Measurements from ENCODE around the gene NHERF2.
"Not testable (repeated sequence)": the region's sequence is repeated elsewhere in the genome, so short reads cannot be mapped to it uniquely, and the experiment has no call there.

The NHERF2 gene

DNA sequence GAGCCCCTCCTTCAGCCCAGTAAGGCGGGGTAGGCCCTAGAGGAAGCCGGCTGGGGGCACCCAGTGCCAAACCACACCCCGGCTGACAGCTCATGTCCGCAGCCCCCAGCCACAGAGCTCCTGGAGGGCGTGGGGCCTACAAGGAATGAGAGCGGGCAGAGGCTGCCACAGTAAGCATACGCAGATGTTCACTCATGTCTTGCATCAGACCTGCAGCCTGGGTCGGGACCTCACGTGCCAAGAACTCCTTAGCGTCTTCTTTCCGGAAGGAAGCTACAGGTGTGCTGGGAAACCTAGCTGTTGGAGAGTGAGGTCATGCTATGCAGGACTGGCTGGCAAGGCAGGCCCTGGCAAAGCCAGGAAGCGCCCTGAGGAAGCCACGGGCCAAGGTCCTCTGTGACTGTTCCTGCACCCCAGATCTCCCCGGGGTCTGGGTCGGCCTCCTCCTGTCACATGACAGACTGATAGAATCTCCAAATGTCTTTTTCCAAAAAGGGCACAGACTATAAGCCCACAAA, 18.6 kb upstream of the NHERF2 start:
- DNase-seq, result no peak

DNA sequence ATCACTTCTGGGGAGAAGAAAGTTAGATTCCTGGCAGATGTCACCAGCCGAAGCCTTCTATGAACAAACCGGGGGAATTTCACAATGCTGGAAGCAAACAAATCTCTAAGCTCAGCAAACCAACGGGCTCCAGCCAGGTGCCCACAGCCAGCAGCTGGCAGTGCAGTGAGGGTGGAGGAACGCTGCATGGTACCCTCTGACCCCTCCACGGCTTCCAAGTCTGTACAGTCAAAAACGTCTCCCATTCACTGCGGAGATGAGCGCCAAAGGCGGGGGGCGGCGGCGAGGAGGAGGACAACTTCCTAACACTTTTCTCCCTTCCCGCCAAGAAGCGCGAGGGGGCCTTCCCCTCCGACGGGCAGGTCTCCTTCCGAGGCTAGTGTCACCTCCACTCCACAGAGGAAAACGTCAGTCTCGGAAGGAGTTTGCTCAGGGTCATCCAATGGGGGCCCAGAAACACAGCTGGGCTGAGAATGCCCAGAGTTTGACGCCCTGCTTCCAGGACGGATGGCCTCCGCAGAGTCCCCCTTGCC, 18.0 kb upstream of the NHERF2 start:
- no peak for DNase-seq

DNA sequence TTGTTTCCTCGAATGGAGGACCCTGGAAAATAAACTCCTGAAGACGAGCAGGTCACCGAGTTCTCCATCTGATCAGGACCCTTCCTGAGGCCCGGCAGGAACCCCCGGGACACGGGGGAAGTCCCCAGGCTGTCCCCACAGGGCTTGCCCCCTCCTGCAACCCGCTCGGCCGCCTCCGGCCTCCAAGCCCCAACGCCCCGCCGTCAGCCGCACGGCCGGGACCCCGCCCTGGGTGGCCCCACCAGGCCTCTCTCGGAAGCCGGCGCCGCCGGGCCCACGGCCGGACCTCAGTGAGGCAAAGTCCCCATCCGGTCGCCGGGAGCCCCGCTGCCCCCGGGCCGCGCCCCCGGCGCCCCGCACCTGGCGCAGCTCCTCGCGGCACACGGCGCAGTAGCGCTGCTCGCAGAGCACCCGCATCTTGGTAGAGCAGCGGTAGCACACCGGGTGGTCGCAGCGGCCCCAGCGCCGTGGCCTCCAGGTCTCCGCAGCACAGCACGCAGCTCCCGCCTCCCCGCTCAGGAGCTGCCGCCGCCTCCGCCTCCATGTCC, 17.5 kb upstream of the NHERF2 start:
- DNase-seq, result no peak

DNA sequence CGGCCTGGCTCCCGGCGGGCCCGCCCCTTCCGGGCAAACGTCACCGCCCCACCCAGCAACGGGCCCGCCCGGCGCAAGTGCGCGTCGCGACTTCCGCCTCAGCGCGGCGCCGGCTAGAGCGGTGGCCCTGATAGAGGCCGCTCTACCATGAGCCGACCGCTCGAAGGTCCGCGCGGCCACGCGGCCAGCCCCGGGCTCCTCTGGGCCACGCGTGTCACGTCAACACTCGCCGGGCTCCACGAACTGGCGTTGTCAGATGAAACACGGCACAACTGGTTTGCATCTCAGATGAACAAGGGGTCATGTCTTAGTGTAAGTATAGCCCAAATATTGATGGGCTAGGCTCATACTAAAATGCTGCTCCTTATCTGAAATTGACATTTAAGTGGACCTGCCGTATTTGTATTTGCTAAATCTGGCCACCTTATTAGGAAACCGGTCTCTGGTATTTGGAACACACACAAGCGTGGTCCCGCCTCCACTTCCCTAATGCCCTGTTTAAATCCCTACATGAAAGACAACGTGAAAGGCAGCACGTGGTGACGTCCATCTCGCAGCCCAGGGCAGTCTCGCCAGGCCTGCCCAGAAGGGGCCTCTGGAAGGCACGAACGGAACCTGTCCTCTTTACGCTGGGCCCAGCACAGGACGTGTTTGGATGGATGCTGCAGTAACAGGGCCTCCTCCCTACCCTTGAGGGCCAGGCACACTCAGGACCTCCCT, 16.8 kb upstream of the NHERF2 start, which contains the start of gene ZNF598:
ZNF598 (minus strand) TSS at position 31 of the 720 bp plus-strand sequence.
- DNase-seq, result peak; percentile 68

DNA sequence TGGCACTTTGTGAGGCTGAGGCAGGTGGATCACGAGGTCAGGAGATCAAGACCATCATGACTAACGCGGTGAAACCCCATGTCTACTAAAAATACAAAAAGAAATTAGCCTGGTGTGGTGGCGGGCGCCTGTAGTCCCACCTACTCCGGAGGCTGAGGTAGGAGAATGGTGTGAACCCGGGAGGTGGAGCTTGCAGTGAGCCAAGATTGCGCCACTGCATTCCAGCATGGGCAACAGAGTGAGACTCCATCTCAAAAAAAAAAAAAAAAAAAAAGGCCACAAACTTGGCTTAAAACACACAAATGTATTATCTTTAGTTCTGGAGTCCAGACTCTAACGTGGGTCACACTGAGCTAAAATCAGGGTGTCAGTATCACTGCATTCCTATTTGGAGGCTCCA, 15.0 kb upstream of the NHERF2 start:
- not testable (repeated sequence) for DNase-seq

DNA sequence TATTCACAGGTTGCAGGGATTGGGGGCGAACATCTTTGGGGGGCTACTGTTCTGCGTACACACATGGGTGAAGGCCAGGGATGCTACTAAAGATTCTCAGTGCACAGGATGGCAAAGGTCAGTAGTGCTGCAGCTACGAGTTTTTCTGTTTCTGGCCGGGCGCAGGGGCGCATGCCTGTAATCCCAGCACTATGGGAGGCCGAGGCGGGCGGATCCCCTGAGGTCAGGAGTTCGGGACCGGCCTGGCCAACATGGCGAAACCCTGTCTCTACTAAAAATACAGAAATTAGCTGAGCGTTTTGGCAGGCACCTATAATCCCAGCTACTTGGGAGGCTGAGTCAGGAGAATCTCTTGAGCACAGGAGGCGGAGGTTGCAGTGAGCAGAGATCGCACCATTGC, 13.2 kb upstream of the NHERF2 start:
- no peak for DNase-seq

DNA sequence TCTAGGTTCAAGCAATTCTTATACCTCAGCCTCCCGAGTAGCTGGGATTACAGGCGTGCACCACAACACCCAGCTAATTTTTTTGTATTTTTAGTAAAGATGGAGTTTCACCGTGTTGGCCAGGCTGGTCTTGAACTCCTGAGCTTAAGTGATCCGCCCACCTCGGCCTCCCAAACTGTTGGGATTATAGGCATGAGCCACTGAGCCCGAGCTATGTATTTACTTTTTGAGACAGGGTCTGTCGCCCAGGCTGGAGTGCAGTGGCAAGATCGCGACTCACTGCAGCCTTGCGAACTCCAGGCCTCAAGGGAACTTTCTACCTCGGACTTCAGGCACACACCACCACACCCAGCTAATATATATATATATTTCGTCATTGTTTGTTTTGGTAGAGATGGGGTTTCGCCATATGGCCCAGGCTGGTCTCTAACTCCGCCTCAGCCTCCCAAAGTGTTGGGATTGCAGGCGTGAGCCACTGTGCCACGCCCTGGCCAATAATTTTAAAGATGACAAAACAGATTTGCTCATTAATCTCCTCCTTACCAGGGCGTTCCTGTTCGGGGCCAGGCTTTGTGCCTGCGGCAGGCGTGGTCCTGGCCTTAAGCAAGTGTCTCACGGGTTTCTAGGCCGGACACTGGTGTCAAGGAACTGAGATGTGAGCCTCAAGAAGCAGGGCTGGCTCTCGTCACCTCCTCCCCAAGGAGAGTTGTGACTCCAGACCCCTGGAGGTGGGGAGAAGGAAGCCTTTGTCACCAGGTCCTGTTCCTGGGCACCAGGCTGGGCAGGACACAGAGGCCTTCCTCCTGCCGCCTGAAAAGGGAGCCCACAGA, 11.4 kb upstream of the NHERF2 start:
- DNase-seq, result no peak

DNA sequence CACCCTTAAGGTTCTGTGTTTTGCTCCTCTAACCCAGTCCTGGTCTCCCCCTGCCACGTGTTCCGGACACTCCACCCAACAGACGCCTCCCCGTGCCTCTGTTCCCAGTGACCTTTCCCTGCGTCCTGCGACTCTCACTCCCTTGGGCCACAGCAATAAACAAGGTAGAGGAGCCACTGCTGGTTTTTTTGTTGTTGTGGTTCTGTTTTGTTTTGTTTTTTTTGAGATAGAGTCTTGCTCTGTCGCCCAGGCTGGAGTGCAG, 10.8 kb upstream of the NHERF2 start:
- no peak for DNase-seq

DNA sequence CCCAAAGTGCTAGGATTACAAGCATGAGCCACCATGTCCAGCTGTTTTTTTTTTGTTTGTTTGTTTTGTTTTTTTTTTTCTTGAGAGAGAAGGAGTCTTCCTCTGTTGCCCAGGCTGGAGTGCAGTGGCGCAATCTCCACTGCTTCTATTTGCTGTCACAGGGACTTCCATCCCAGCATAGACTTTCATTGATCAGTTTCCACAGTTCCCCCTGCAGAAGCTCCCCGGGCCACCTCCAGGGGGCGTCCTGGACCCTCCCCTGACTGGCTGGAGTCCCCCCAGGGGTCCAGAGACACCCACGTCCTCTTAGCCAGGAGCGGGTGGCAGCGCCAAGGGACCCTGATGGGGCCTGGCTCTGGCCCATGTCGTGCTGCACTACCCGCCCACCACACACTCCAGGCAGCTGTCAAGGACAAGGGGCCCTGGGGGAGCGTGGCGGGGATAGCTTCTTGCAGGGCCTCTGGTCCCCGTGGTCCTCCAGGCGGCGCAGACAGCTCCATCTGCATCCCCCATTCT, 10.2 kb upstream of the NHERF2 start:
- DNase-seq, result no peak

DNA sequence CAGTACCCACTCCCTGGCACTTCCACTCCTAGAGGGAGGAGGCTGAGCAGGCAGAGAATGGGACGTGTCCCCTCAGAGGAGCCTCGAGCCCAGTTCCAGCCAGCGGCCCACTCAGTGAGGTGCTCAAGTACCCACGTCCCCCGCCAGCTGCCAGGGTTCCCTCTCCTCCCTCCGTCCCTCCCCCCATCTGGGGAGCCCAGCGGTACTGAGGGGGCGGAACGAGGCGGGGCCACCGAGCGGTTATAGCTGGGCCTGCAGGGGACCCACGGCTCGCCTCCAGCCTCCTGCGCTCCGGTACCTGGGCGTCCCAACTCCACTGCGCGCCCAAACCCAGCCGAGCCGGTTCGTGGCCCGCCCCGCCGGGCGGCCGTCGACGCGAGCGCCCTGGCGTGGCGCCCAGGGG, 7.2 kb upstream of the NHERF2 start, which contains the start of gene NPW:
NPW (plus strand) TSS at position 268 of the 403 bp plus-strand sequence.
- no peak for DNase-seq

DNA sequence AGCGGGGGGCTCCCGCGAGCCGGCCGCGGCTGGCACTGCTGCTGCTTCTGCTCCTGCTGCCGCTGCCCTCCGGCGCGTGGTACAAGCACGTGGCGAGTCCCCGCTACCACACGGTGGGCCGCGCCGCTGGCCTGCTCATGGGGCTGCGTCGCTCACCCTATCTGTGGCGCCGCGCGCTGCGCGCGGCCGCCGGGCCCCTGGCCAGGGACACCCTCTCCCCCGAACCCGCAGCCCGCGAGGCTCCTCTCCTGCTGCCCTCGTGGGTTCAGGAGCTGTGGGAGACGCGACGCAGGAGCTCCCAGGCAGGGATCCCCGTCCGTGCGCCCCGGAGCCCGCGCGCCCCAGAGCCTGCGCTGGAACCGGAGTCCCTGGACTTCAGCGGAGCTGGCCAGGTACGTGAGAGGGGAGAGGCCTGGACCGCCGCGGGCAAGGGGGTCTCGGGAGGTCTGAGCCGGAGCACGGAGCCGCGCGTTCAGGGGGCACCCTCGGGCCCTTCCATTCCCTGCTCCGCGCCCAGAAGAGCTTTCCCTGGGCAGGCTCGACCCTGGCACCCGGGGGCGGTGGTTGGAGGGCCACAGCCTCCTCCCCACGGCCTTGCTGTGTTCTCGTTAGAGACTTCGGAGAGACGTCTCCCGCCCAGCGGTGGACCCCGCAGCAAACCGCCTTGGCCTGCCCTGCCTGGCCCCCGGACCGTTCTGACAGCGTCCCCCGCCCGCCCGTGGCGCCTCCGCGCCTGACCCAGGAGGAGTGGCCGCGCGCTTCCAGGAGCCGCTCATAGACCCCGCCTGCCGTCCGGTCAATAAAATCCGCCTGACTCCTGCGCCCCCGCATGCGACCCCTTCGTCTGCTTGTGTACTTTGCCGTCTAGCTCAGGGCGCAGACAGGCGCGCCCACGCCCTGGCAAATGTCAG, 6.5 kb upstream of the NHERF2 start:
- DNase-seq, result no peak

DNA sequence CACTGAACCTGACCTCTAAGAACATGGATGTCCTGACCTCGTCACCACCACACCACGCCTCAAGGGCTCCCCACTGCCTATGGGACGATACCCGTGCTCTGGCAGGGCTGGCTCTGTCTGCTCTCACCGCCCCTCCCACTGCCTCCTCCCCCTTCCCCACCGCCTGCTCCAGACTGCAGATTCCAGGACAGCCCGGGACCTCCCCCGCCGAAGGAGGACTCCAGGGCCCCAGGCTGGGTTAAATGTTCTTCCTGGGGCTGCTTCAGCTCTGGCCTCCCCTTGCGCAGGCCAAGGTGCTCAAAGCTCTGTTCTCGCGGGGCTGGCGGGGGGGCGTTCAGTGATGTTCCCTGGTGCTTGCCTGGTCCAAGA, 4.0 kb upstream of the NHERF2 start:
- DNase-seq, result no peak

DNA sequence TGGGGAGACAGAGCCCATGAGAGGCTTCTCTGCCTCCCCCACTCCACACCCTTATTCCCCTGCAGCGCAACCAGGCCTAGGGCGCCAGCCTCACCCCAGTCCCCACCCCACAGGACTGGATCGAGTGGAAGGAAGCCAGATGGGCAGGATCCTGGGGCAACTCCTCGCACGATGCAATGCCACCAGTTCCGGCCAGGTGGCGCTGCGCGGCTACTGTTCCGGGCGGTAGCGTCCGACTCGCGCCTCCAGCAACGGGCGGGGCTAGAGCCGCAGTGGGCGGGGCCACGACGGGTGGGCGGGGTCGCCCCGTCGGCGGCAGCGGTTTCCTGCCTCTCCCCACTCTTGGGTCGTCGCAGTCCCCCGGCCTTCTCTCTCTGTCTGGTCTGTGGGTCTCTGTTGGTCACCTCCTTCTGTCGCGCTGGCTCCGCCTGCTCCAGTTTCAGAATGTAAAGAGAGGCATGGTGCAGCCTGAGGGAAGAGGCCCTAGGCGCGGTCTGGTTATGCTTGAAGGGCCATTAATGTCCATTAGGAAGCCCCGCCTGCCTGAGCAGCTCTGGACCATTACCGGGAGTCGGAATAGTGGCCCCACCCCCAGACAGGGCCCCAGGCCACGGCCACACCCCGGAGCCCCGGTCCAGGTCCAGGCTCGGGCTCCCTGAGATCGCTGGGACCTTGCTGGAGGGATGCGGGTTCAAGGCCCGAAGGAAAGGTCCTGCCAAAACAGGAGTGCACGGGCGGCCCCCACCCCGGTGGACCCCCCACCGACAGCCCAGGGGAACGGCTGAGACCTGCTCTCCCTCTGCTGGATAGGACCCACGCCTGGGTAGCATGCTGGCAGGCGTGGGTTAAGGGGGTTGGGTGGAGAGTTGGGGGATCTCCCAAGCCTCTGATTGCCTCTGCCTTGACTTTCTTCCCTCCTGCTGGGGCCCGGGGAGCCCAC, 3.3 kb upstream of the NHERF2 start:
- DNase-seq, result peak; percentile 59

DNA sequence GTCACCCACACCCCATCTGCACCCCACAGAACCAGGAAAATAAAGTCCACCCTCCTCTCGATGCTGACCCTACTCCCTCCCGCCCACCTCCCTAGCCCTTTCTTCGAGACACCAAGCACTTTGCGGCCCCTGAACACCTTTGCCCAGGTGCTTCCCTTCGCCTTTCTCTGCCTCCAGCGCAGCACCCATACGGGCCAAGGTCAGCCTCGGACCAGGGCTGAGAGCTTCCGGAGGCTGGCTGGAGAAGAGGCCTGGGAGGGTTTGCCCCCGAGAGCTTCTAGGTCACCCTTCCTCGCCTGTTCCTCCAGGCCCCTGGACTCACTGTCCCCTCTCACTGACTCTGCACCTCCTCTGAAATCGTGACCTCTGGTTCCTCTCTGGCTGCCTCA, 2.7 kb upstream of the NHERF2 start:
- no peak for DNase-seq

DNA sequence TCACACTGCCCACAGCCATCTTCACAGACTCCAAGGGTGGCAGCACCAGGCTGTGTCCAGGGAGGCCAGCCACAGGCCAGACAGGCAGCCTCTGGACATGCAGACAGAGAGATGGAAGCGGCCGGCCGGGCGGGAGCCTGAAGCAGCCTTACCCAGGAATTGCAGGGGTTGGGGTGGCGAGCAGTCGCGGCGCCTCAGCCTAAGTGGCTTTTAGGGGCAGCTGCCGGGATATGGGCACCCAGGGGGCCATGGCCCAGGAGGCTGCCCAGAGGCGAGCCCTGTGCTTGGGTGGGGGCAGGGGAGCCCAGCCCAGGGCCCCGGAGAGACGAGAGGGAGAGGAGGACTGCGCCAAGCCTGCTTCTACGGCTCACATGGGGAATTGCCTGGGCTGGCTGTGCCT, 1.5 kb upstream of the NHERF2 start:
- no peak for DNase-seq

DNA sequence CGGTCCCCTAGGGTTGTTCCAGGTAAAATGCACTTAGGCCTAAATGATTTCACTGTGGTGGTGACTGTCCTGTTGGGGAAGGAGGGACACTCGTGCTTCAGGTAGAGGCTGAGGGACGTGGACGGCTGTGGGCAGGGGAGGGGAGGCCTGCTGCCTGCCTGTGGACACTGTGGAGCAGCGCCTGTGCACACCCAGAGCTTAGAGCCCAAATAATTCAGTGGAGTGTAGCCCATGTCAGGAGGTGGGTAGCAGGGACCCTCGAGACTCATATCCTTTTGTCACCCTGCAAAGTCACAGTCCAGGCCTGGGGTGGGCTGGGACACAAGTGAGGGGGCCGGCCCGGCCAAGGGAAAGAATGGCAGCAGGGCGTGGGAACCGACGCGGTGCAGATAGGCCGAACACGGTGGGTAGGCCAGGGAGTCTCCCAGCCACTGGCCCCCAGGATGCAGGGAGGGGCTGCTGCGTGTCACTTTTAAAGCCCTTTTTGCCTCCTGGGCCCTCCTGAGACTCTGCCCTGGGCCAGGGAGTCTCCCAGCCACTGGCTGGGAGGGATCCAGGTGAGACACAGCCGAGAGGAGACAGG, 733 bp upstream of the NHERF2 start:
- no peak for DNase-seq

DNA sequence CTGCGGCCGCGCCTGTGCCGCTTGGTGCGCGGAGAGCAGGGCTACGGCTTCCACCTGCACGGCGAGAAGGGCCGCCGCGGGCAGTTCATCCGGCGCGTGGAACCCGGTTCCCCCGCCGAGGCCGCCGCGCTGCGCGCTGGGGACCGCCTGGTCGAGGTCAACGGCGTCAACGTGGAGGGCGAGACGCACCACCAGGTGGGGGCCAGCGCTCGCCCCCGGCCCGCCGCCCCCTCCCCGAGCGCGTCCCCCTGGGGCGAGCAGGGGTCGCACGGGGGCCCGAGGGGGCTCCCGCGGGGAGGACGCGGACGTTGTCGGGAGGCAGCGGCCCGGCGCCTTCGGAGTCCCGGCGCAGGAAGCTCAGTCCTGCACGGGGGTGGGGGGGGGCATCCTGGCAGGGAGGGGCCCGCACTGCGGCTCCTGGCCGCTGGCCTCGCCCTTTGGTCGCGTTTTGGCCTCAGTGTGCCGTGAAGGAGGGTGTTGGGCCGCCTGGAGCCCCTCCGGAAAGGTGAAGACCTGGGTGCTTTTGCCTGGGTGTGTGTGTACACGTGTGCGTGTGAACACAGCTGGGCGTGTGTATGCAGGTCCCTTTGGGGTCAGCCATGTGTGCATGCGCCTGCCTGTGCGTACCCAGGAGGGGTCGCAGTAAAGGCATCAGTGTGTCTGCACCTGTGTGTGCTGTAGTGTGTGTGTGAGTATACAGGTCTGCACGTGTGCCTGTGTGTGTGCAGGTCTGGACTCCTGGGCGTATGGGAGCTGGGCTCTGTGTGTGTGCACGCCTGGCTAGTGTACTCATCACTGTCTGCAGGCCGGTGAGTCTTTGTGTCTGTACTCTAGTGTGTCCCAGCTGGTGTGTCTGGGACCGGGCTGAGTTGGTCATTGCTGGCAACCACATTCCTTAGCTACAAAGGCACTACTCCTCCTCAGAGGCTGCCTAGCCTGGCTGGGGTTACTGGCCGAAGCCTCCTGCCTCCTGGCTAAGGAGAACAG, 615 bp downstream of the NHERF2 start:
- no peak for DNase-seq

DNA sequence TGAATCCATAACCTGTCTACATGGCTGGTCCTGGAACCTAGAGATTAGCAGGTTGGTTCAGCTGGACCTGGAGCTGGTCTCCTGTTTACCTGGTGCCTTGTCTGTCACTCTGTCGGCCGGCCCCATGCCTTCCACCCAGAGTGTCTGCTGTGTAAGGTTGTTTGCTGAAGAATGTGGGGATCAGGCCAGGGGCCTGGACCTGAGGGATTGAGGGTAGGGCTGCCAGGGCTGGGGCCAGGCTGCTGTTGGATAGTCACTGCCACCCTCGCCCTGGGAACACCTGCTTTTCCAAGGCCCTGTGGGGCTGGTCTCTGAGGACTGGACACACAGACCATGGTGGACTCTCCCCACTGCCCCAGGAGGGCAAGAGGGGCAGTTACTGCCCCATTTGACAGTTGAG, 1.4 kb downstream of the NHERF2 start:
- DNase-seq, result no peak

DNA sequence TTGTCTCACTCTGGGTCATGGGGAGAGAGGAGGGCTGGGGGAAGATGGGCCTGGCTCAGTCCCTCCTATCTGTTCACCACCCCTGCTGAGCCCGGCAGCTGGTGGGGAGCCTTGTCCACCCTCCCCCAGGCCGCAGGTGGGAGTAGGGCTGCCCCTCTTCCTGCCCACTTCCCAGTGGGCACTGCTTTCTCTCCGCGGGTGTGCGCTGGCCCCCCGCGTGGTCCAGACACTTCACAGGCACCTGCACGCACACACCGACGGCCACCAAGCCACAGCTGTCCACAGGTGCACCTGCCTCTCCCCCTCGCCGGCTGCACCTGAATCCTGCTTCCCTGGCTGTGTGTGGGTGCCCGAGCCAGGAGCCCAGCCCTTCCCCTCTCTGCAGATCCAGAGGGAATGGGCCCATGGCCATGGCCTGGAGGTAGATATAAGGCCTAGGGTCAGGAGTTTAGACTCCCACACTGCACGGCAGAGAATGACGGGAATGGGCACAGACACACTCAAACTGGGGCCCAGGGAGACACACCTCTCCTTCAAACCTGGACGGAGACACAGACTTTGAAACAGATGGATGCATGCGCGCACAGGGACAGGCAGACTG, 2.0 kb downstream of the NHERF2 start:
- DNase-seq, result no peak
